ENCODE results near the gene HORMAD2.
"Not testable (repeated sequence)": the region's sequence is repeated elsewhere in the genome, so short reads cannot be mapped to it uniquely, and the experiment has no call there.

HORMAD2 gene

GRCh38 chr22:30077279-30077880 is 2.9 kb upstream of the HORMAD2 start:
- H3K27ac ChIP-seq: no peak overlapping the region
- H3K27me3 ChIP-seq (replicated peaks): peaks cover 8% of the 10 kb centered on the region
- in situ Hi-C loops (cut with HindIII; ENCODE audit: low pct_ligation_motif_present, low sequenced_read_pairs): no loop called here
- H3K36me3 ChIP-seq (replicated peaks): no peaks in the 10 kb centered on the region
- H3K4me3 ChIP-seq (ENCODE audit: low read depth, low read length): no peak overlapping the region
- DNase-seq: no peak
- TF ChIP-seq CTCF (IDR thresholded peaks at IDR 0.05; ENCODE audit: low read depth, low read length, missing control alignments): no peak

GRCh38 chr22:30078320-30079311 is 1.6 kb upstream of the HORMAD2 start:
- DNase-seq: no peak
- Histone ChIP-seq H3K27me3 (replicated peaks) (peaks cover 8% of the 10 kb centered on the region), H3K4me3 (ENCODE audit: low read depth, low read length) (no peak overlapping the region), H3K36me3 (replicated peaks) (no peaks in the 10 kb centered on the region), H3K27ac (no peak overlapping the region)
- in situ Hi-C loops (cut with HindIII; ENCODE audit: low pct_ligation_motif_present, low sequenced_read_pairs): no loop called here
- TF ChIP-seq CTCF (IDR thresholded peaks at IDR 0.05; ENCODE audit: low read depth, low read length, missing control alignments): no peak

DNA sequence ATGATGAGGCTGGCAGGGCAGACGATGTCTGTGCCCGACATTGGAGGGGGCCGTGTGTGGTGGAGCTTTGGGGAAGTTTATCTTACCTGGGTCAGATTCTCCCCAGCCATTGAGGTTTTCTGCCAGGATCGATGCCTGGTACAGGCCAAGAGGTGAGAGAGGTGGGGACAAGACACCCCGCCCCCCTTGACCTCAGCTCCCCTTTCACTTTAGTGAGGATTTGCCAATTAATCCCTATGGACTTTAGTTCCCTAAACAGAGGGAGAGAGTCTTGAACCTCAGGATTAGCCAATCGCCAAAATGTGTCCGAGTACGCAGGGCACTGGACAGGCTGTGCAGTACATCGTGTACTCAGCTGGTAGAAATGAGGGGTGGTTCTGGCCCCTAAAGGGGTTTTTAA is 541 bp downstream of the HORMAD2 start:
- no peak for DNase-seq
- Histone ChIP-seq H3K36me3 (replicated peaks) (no peaks in the 10 kb centered on the region), H3K4me3 (ENCODE audit: low read depth, low read length) (no peak overlapping the region), H3K27ac (no peak overlapping the region), H3K27me3 (replicated peaks) (peaks cover 3% of the 10 kb centered on the region)
- in situ Hi-C loops (cut with HindIII; ENCODE audit: low pct_ligation_motif_present, low sequenced_read_pairs): no loop called here
- no peak for TF ChIP-seq CTCF (IDR thresholded peaks at IDR 0.05; ENCODE audit: low read depth, low read length, missing control alignments)

- Histone ChIP-seq H3K27me3 (replicated peaks) (no peaks in the 10 kb centered on the region), H3K4me3 (ENCODE audit: low read depth, low read length) (no peak overlapping the region), H3K36me3 (replicated peaks) (no peaks in the 10 kb centered on the region), H3K27ac (no peak overlapping the region)
- no peak for DNase-seq
- in situ Hi-C loops (cut with HindIII; ENCODE audit: low pct_ligation_motif_present, low sequenced_read_pairs): no loop called here
- TF ChIP-seq CTCF (IDR thresholded peaks at IDR 0.05; ENCODE audit: low read depth, low read length, missing control alignments): no peak
Measured at GRCh38 chr22:30086496-30086895, 6.2 kb downstream of the HORMAD2 start.

DNA sequence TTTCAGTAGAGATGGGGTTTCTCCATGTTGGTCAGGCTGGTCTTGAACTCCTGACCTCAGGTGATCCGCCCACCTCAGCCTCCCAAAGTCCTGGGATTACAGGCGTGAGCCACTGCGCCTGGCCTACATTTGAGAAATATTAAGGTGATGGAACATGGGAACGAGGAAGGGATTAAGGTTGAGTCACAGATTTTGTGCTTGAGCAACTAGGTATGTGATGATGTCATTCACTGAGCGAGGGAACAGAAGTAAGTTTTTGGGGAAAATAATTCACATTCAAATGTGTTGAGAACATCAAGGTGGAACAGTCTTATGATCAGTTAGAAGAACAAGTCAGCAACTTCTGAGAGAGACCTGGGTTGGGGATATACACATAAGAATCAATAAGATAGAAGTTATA is 6.8 kb downstream of the HORMAD2 start:
- DNase-seq; H3K36me3 ChIP-seq (replicated peaks); in situ Hi-C loops (cut with HindIII; ENCODE audit: low pct_ligation_motif_present, low sequenced_read_pairs); H3K27me3 ChIP-seq (replicated peaks); H3K27ac ChIP-seq; H3K4me3 ChIP-seq (ENCODE audit: low read depth, low read length): not testable (repeated sequence)

GRCh38 chr22:30087611-30088010 is 7.3 kb downstream of the HORMAD2 start:
- in situ Hi-C loops (cut with HindIII; ENCODE audit: low pct_ligation_motif_present, low sequenced_read_pairs): no loop called here
- no peak for DNase-seq
- Histone ChIP-seq H3K4me3 (ENCODE audit: low read depth, low read length) (no peak overlapping the region), H3K27me3 (replicated peaks) (no peaks in the 10 kb centered on the region), H3K36me3 (replicated peaks) (no peaks in the 10 kb centered on the region), H3K27ac (no peak overlapping the region)
- no peak for TF ChIP-seq CTCF (IDR thresholded peaks at IDR 0.05; ENCODE audit: low read depth, low read length, missing control alignments)

Data from brain microvascular endothelial cell (primary cell).